Measurements from ENCODE around the gene CABP4.
"Not testable (repeated sequence)": the region's sequence is repeated elsewhere in the genome, so short reads cannot be mapped to it uniquely, and the experiment has no call there.

Gene CABP4

GRCh38 chr11:67453816-67454732, 1.1 kb upstream of the CABP4 start:
- DNase-seq (ENCODE audit: low read depth): no peak

GRCh38 chr11:67456068-67456705, 1.0 kb downstream of the CABP4 start:
- DNase-seq (ENCODE audit: low read depth): no peak

DNA sequence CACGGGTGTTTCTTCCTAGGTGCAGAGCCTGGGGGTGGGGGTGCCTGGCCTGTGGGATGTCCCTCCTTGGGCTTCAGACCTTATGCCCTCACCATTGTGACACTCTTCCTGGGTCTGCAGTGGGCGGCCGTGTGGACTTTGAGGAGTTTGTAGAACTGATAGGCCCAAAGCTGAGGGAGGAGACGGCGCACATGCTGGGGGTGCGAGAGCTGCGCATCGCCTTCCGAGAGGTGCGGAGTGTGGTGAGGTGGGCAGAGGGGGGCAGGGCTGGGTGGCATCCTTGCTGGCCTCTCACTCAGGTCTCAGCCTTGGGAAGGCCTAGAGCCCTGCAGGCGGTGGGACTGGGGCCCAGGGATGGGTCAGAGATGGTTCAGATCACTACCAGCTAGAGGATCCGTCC, 2.3 kb downstream of the CABP4 start:
- DNase-seq (ENCODE audit: low read depth): no peak

GRCh38 chr11:67458266-67458665, 3.1 kb downstream of the CABP4 start:
- DNase-seq (ENCODE audit: low read depth): no peak

DNA sequence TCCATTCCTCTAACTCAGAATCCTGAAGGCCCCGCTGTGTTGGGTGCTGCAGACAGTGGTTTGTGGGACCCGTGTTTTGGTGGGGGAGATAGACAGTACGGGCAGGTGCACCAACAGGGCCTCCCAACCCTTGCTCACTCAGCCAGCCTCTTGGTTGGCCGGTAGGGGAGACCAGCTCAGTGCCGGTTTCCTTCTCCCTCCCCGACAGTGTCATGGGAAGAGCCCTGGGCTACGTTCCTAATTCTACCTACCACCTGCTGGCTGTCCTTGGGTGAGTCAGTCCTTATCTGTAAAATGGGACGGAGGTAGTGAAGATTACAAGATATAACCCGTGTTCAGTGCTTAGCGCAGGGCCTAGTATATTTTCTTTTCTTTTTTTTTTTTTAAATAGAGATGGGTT, 8.0 kb downstream of the CABP4 start:
- DNase-seq (ENCODE audit: low read depth): no peak

DNA sequence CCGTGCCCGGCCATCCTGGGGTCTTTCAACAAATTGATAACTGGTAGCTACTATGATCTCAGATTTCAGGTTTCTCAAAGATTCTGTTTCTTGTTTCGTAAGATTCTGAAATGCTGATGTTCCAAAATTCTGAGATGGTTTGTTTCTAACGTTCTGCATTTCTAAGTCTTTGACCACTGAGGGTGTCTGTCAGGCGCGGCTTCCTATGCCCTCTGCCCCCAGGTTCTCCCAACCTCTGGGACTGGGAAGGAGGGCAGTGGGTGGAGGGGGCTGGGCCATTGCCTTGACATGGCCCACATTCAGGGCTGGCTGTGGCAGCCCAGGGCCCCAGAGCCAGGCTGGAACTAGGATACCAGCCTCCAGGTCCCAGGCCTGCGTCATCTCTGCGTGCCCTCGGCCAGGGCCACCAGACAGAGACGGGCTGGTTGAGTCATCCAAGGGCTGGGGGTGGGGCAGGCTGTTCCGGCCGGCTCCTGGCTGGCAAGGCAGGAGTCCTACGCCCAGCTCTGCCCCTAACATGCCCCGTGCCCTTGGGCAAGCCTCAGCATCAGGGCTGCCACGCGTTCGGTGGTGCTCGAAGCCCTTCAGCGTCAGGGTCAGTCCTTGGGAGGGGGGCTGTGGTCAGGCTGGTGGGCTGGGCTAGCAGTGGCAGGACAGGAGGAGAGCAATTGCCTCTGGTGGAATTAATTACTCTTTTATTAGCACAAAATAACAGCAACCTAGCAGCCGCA, 8.7 kb downstream of the CABP4 start:
- no peak for DNase-seq (ENCODE audit: low read depth)

GRCh38 chr11:67464411-67465188, 9.4 kb downstream of the CABP4 start:
- DNase-seq (ENCODE audit: low read depth): no peak

DNA sequence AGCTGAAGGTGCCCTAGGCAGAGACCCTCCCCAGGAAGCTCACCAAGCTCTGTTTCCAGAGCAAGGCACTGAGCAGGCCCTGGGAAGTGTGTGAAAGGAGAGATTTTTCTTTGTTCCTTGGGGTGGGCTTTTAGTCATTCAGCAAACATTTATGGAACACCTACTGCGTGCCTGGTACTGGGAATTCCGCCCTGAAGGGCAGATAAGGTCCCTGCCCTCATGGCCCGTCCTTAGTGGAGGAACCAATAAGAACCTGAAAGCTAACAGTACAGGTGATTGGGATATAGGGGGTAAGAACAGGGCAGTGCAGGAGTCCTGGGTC, 10.0 kb downstream of the CABP4 start:
- no peak for DNase-seq (ENCODE audit: low read depth)

GRCh38 chr11:67465530-67465929, 10.4 kb downstream of the CABP4 start:
- DNase-seq (ENCODE audit: low read depth): not testable (repeated sequence)

DNA sequence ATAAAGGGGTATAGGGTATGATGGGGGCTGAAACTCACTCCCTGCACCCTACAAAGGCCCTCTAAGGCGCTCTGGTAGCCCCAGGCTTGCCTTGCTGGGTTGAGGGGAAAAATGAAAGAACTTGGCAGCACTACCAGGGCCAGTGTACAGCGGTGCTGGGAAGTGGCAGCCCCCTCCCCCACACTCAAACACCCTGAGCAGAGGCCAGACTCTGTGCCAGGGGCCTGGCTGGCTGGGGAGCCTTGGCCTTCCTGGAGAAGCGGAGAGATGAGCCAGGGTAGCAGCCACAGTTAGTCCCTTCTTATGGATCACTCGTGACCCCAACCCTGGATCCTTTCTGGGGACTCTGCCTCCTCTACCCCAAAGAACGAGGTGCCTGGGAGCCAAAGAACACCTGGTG, 11.2 kb downstream of the CABP4 start:
- DNase-seq (ENCODE audit: low read depth): no peak

DNA sequence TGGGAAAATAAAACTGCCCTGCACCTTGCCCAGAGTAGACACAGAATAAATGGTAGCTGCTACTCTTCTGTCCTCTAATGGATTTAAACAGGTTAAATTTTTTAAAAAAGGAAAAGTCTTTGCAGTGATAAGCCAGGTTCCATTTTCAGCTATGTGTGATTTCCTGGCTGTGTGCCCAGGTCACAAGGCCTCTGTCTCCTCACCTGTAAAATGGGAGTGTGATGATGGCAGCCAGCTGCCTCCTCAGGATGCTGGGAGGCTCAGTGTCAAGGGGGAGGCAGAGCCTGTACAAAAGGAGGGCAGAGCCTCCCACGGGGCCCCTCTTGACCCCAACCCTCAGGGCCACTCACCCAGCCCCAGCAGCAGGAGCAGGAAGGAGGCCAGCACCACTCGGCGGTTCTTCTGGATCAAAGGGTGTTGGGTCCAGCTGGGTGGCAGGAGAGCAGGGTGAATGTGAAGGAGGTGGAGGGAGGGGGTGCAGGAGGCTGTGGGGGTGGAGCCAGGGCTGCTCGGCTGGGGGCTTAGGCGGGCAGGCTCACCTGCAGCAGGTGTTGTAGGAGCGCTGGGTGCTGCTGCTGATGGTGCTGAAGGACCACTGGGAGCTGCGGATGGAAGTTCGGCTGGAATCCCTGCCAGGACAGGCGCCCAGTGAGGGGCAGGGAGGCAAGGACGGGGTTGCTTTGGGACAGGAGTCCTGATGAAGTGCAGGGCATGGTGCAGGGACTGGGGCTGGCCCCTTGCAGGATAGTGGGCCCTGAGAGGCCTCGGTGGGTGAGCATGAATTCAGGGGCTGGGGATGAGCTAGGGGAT, 12.0 kb downstream of the CABP4 start:
- DNase-seq (ENCODE audit: low read depth): no peak

DNA sequence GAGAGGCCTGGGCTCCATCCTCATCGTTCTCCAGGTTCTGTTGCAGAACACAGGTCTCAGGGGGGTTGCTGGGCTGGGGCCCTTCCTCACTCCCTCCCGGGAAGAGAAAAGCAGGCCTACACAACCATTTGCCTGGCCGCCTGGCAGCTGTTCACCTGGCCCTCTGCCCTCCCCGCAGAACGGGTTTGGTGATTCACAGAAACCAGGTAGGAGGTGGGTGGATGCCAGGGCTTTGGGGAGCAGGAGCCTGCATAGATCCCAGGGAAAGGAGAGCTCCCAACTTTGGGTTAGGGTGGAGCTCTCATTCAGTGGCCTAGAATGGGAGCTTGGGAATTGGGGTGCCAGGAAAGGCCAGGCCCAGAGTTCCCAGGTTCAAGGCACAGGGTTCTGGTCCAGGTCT, 12.9 kb downstream of the CABP4 start:
- no peak for DNase-seq (ENCODE audit: low read depth)

DNA sequence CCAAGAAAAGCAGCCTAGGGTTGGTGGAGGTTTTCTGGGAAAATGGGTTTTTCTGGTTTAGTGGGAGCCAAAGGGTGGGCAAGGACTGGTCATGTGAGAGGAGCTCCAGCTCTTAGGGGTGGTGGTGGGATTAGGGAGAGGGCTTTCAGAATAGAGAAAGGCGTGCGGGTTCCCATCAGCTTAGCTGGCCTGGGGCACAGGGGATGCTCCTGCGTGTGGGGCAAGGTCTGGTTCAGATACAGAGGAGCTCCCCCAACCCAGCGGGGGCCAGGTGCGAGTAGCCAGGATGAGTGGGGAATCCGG, 13.3 kb downstream of the CABP4 start:
- DNase-seq (ENCODE audit: low read depth): no peak

- peak; percentile 44 for DNase-seq (ENCODE audit: low read depth)
Measured at GRCh38 chr11:67468759-67469507, 13.8 kb downstream of the CABP4 start, which contains the start of gene TMEM134. Gene TMEM134, minus strand, starts transcription at chr11:67469251. Its CDS starts 59 bp downstream, at chr11:67469192.

DNA sequence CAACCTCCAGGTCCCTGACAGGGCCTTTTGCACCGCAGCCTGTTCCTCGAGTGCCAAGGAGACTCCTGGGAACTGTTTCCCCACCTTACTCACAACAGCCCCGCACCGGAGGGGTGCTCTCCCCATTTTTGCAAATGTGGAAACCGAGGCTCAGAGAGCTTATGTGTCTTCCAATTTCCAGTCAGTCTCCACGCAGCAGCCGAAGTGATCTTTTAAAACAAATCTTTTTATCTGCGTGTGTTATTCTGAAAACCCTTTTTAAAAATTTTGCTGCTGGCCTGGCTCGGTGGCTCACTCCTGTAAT, 14.3 kb downstream of the CABP4 start:
- DNase-seq (ENCODE audit: low read depth): no peak

DNA sequence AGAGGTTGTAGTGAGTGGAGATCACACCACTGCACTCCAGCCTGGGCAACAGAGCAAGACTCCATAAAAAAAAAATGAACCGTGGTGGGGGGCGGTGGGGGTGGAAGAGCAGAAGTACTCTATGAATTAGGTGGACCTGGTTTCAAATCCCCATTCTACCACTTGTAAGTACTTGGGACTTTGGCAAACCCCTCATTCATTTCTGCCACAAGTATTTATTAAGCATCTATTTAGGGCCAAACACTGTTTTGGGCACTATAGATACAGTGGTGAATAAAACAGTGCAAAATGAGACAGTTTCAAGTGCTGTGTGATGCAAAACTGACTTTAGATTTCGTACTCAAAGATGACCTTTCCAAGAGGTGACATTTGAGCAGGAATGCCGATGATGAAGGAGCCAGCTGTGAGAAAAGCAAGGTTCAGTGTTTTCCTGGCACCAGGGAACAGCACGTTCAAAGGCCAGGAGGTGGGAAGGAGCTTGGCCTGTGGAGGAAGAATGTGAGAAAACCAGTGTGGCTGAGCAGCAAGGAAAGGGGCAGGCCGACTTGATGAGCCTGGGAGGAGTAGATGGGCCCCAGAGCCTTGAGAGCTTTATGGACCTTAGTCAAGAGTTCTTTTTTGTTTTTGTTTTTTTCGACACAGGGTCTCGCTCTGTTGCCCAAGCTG, 15.3 kb downstream of the CABP4 start:
- DNase-seq (ENCODE audit: low read depth): no peak

DNA sequence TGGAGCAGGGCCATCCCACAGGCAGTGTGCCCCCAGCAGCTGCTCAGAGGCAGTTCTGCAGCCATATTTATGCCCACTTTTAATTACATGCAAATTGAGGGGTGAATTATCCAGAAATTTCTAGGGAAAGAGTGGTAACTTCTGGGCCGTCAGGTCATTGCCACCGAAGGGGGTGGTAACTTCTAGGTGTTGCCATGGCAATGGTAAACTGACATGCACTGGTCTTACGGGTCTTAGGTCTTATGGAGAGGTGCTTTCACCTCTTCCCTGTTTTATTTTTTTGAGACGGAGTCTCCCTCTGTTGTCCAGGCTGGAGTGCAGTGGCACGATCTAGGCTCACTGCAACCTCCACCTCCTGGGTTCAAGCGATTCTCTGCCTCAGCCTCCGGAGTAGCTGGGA, 17.7 kb downstream of the CABP4 start:
- DNase-seq (ENCODE audit: low read depth): no peak

DNA sequence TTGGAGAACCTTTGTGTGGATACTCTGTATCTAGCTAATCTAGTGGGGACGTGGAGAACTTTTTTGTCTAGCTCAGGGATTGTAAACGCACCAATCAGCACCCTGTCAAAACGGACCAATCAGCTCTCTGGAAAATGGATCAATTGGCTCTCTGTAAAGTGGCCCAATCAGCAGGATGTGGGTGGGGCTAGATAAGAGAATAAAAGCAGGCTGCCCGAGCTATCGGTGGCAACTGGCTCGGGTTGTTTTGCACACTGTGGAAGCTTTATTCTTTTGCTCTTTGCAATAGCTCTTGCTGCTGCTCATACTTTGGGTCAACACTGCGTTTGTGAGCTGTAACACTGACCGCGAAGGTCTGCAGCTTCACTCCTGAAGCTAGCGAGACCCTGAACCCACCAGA, 21.5 kb downstream of the CABP4 start:
- DNase-seq (ENCODE audit: low read depth): not testable (repeated sequence)

- not testable (repeated sequence) for DNase-seq (ENCODE audit: low read depth)
Measured at GRCh38 chr11:67477344-67478050, 22.3 kb downstream of the CABP4 start.
